ENCODE measurements around the gene ARPC1B. TPM values are rescaled to one million over a fixed set of nuclear protein-coding genes. Genes with fewer than 3 reads are reported as not detected.

ARPC1B gene
- total and polyA plus RNA-seq, 2 donors (not counting 1 experiment from before 2014, with no cell fraction given) = 142 to 563 TPM

GRCh38 chr7:99409192-99409572 lies 34.7 kb downstream of the ARPC1B start:
- peaks cover 47% of the 10 kb centered on the region for H3K4me1 Mint-ChIP-seq
- Histone ChIP-seq H3K4me1 (ENCODE audit: control insufficient read depth in 2 of 2, insufficient read depth in 2 of 2, low read length in 2 of 2) (peaks cover 25 to 35% of the 10 kb centered on the region in 2 donors), H3K4me2 (replicated peaks; ENCODE audit: low read depth, low read length, poor library complexity, severe bottlenecking) (peak overlapping the region; percentile 98), H3K9ac (ENCODE audit: low read length) (peak overlapping the region; percentile 94), H3K79me2 (ENCODE audit: control insufficient read depth, insufficient read depth, low read length) (peaks cover 87% of the 10 kb centered on the region), H3K9me3 (ENCODE audit: control extremely low read depth in 1 of 3, control insufficient read depth in 2 of 3, insufficient read depth in 1 of 3, low read length in 2 of 3) (no peaks in the 10 kb centered on the region), H3K27me3 (replicated peaks in 1 of 4; ENCODE audit: control extremely low read depth in 1 of 4, control insufficient read depth in 3 of 4, insufficient read depth in 4 of 4, low read length in 3 of 4) (no peaks in the 10 kb centered on the region), H4K20me1 (ENCODE audit: control insufficient read depth, insufficient read depth, low read length, poor library complexity, severe bottlenecking) (peaks cover 70% of the 10 kb centered on the region), H3K4me3 (ENCODE audit: control extremely low read depth in 1 of 5, extremely low read depth in 1 of 5, insufficient read depth in 1 of 5, low read depth in 2 of 5, low read length in 4 of 5) (peak overlapping the region; percentile 93 to 99 (median 95)), H2AFZ (ENCODE audit: insufficient read depth, low read depth, low read length, poor library complexity, severe bottlenecking) (peak overlapping the region; percentile 84), H3K27ac (ENCODE audit: low read length in 2 of 2) (peak overlapping the region; percentile 89 to 96), H3K36me3 (replicated peaks in 1 of 2; ENCODE audit: control extremely low read depth in 1 of 2, control insufficient read depth in 1 of 2, extremely low read depth in 1 of 2, insufficient read depth in 2 of 2, low read length in 1 of 2) (peaks cover 7 to 37% of the 10 kb centered on the region in 2 experiments)
- TF ChIP-seq CTCF (IDR thresholded peaks at IDR 0.05) = no peak
- TF ChIP-seq EZH2 (IDR thresholded peaks at IDR 0.05; ENCODE audit: borderline replicate concordance, insufficient read depth, low read depth, low read length, poor library complexity, severe bottlenecking) = no peak
- ChIA-PET CTCF (interaction anchor here (0.6 to 3.2 kb wide), 8 partner anchors 16 to 171 kb away, joined by 3 to 24 read pairs (median 4); partner anchors contain the start of gene ZKSCAN5), POLR2A (interaction anchor here (0.9 to 3.1 kb wide), 12 partner anchors 9 to 207 kb away, joined by 3 to 33 read pairs (median 6); partner anchors contain the start of genes ARPC1A, ARPC1B, ATP5MF and CPSF4)
- under 1% methylated on average over 11 of the region's 18 CpGs for WGBS (ENCODE audit: insufficient coverage)
- H3K4me3 Mint-ChIP-seq = peak overlapping the region; percentile 91
- no peaks in the 10 kb centered on the region for H3K27me3 Mint-ChIP-seq
- H3K27ac Mint-ChIP-seq = peak overlapping the region; percentile 100
- DNase-seq = no peak
- peak; percentile 7 for ATAC-seq (ENCODE audit: low read depth)
- intact Hi-C loops (cut with micrococcal nuclease) = loop anchor here (2.0 kb wide), 1 partner anchor 84 kb away; the partner anchor contains the start of gene ARPC1A
- H3K9me3 Mint-ChIP-seq (ENCODE audit: insufficient read depth) = no peaks in the 10 kb centered on the region

DNA sequence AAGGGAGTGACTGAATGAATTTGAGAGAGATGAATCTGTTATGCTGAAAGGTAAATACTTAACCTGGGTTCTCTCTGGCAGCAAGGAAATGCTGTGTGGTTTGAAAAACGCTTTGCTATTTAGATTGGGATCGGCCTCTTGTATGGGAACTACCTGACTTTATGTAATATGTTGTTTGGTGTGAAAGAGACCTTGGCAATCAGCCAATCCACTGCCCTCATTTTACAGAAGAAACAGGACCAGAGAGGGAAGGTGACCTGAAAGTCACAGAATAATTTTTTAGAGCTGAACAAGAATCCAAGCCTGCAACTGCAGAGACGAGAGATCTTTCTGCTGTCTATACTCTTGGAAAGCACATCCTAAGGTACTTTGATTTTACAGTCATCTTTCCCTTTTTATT lies 35.3 kb downstream of the ARPC1B start:
- no peak for TF ChIP-seq EZH2 (IDR thresholded peaks at IDR 0.05; ENCODE audit: borderline replicate concordance, insufficient read depth, low read depth, low read length, poor library complexity, severe bottlenecking)
- no peak for TF ChIP-seq CTCF (IDR thresholded peaks at IDR 0.05)
- intact Hi-C loops (cut with micrococcal nuclease) = loop anchor here (2.0 kb wide), 1 partner anchor 85 kb away; the partner anchor contains the start of gene ARPC1A
- DNase-seq (no peak), ATAC-seq (ENCODE audit: low read depth) (no peak)
- H3K27ac Mint-ChIP-seq = peak overlapping the region; percentile 37
- Histone ChIP-seq H4K20me1 (ENCODE audit: control insufficient read depth, insufficient read depth, low read length, poor library complexity, severe bottlenecking) (peaks cover 68% of the 10 kb centered on the region), H3K79me2 (ENCODE audit: control insufficient read depth, insufficient read depth, low read length) (peaks cover 87% of the 10 kb centered on the region), H3K4me3 (ENCODE audit: control extremely low read depth in 1 of 5, extremely low read depth in 1 of 5, insufficient read depth in 1 of 5, low read depth in 2 of 5, low read length in 4 of 5) (peak overlapping the region in 4 of 5 experiments; percentile 93 to 99 (median 95)), H3K36me3 (replicated peaks in 1 of 2; ENCODE audit: control extremely low read depth in 1 of 2, control insufficient read depth in 1 of 2, extremely low read depth in 1 of 2, insufficient read depth in 2 of 2, low read length in 1 of 2) (peaks cover 9 to 38% of the 10 kb centered on the region in 2 experiments), H3K27ac (ENCODE audit: low read length in 2 of 2) (peak overlapping the region in 1 of 2 donors; percentile 96), H2AFZ (ENCODE audit: insufficient read depth, low read depth, low read length, poor library complexity, severe bottlenecking) (no peak overlapping the region), H3K9ac (ENCODE audit: low read length) (peak overlapping the region; percentile 94), H3K4me1 (ENCODE audit: control insufficient read depth in 2 of 2, insufficient read depth in 2 of 2, low read length in 2 of 2) (peaks cover 25 to 35% of the 10 kb centered on the region in 2 donors), H3K4me2 (replicated peaks; ENCODE audit: low read depth, low read length, poor library complexity, severe bottlenecking) (peak overlapping the region; percentile 98), H3K27me3 (replicated peaks in 1 of 4; ENCODE audit: control extremely low read depth in 1 of 4, control insufficient read depth in 3 of 4, insufficient read depth in 4 of 4, low read length in 3 of 4) (no peaks in the 10 kb centered on the region), H3K9me3 (ENCODE audit: control extremely low read depth in 1 of 3, control insufficient read depth in 2 of 3, insufficient read depth in 1 of 3, low read length in 2 of 3) (no peaks in the 10 kb centered on the region)
- peak overlapping the region; percentile 91 for H3K4me3 Mint-ChIP-seq
- POLR2A ChIA-PET = interaction anchor here (0.7 to 1.4 kb wide), 2 partner anchors 8 to 84 kb away, joined by 3 read pairs; partner anchors contain the start of gene ARPC1A
- peaks cover 45% of the 10 kb centered on the region for H3K4me1 Mint-ChIP-seq
- no peaks in the 10 kb centered on the region for H3K9me3 Mint-ChIP-seq (ENCODE audit: insufficient read depth)
- CTCF ChIA-PET = interaction anchor here (3.2 kb wide), 2 partner anchors 17 to 44 kb away, joined by 20 to 24 read pairs; no protein-coding TSS in a partner anchor
- H3K27me3 Mint-ChIP-seq = no peaks in the 10 kb centered on the region
- 20% methylated on average over 2 of the region's 3 CpGs for whole genome bisulfite sequencing (ENCODE audit: insufficient coverage)

Data from B cell (primary cell).